A673 (cell line): Measurements from ENCODE around the gene FRMPD1. TPM values are rescaled to one million over a fixed set of nuclear protein-coding genes. Genes with fewer than 3 reads are reported as not detected.

Source experiments
- BruUV-seq: library from RNA; stranded (reverse); fragments of 400-500 nt; replicated peaks from 2 replicates; lab custom pipeline; 2021; lab: Mats Ljungman, UMichigan
- CTCF ChIA-PET: fragments of 300-600 bp; sonication (Branson Sonifier 250); formaldehyde crosslinking; loops from one replicate; lab custom pipeline; 2022; ENCODE audit warnings: antibody characterized with exemption; lab: Charles Lee
- POLR2A ChIA-PET: fragments of 300-600 bp; sonication (Branson Sonifier 250); formaldehyde crosslinking; loops from one replicate; lab custom pipeline; 2022; ENCODE audit warnings: antibody characterized with exemption; ENCODE audit not compliant: low non-redundant PET; lab: Charles Lee
- DNase-seq: peaks from one replicate; pipeline ENCODE4 v3.0.0-alpha.2; 2015; ENCODE audit warnings: low spot score
- H3K27ac ChIP-seq: fragments of 200-600 bp; sonication (generic); 2 replicates; pipeline ENCODE4 v1.5.1; 2016; ENCODE audit warnings: mixed run types, low read depth, mild to moderate bottlenecking, mixed read lengths, antibody characterized with exemption, low read length; ENCODE audit not compliant: poor library complexity, severe bottlenecking
- H3K27me3 ChIP-seq: fragments of 200-600 bp; sonication (generic); replicated peaks from 2 replicates; pipeline ENCODE4 v1.6.1; 2017; ENCODE audit warnings: mixed run types, low read depth, mild to moderate bottlenecking, mixed read lengths, antibody characterized with exemption, low read length; ENCODE audit not compliant: insufficient read depth, poor library complexity
- H3K36me3 ChIP-seq: fragments of 200-600 bp; sonication (generic); 2 replicates; pipeline ENCODE4 v1.6.1; 2016; ENCODE audit warnings: mixed run types, mild to moderate bottlenecking, mixed read lengths, antibody characterized with exemption, low read length; ENCODE audit not compliant: insufficient read depth, poor library complexity, severe bottlenecking
- H3K4me1 ChIP-seq: fragments of 200-600 bp; sonication (generic); 2 replicates; pipeline ENCODE4 v1.6.1; 2017; ENCODE audit warnings: mixed run types, mild to moderate bottlenecking, mixed read lengths, antibody characterized with exemption, low read length; ENCODE audit not compliant: insufficient read depth, poor library complexity, severe bottlenecking
- H3K4me3 ChIP-seq: fragments of 200-600 bp; sonication (generic); 2 replicates; pipeline ENCODE4 v1.5.1; 2016; ENCODE audit warnings: low read depth, mixed run types, mild to moderate bottlenecking, mixed read lengths, low read length; ENCODE audit not compliant: poor library complexity, severe bottlenecking
- H3K9me3 ChIP-seq: fragments of 200-600 bp; sonication (generic); 2 replicates; pipeline ENCODE4 v1.6.1; 2016; ENCODE audit warnings: mixed run types, low read depth, mild to moderate bottlenecking, mixed read lengths, antibody characterized with exemption, low read length; ENCODE audit not compliant: poor library complexity, severe bottlenecking
- EZH2 ChIP-seq: fragments of 200-600 bp; sonication (generic); IDR thresholded peaks from 2 replicates; pipeline ENCODE4 v1.6.1; 2017; ENCODE audit warnings: borderline replicate concordance, low read depth, mild to moderate bottlenecking, mixed read lengths, antibody characterized with exemption, low read length; ENCODE audit not compliant: poor library complexity, severe bottlenecking
- intact Hi-C: fragments of 100-400 bp; cut with micrococcal nuclease; formaldehyde crosslinking; loops from one replicate; pipeline ENCODE4 v1.10.0; 2022; ENCODE audit not compliant: unreplicated experiment
- total RNA-seq: library from RNA; stranded (reverse); gene quantifications from 2 replicates; pipeline ENCODE4 v1.2.3, GENCODE V29; 2021
- TF ChIP-seq, protein P1 (sequence below): fragments of 300-800, 200-600 bp; sonication (generic); conservative IDR thresholded peaks from 2 replicates; pipeline ENCODE4 v1.5.1; 2017; ENCODE audit warnings: low read depth, mild to moderate bottlenecking, antibody characterized with exemption, low read length, moderate library complexity, mixed read lengths

Gene FRMPD1
- total RNA-seq, 1 experiment from 2014 or later = not detected

DNA sequence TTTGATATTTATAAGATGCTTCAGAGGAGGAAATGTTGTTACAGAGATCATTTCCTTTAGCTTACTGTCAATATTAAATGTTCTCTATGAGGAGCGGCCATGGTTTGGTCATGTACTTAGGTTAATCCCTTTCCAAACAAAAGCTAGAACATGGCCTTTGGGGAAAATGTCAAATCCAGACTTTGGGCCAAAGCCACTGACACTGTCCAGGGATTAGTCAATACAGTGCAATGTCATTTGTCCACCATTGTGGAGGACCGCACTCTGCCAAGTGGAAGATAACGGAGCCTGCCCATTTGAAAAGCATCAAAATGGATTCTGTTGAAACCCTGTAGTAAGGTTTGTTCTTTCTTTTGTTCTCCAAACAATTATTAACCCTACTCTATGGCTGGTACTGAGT lies 50.1 kb downstream of the FRMPD1 start:
- intact Hi-C loops = no loop called here
- H3K27me3 ChIP-seq = peaks cover 6% of the 10 kb centered on the region
- no peak overlapping the region for H3K27ac ChIP-seq
- H3K9me3 ChIP-seq = no peaks in the 10 kb centered on the region
- H3K36me3 ChIP-seq = no peaks in the 10 kb centered on the region
- ChIA-PET CTCF (no interaction called here), POLR2A (no interaction called here)
- TF ChIP-seq EZH2 = no peak
- TF ChIP-seq, protein P1, sequence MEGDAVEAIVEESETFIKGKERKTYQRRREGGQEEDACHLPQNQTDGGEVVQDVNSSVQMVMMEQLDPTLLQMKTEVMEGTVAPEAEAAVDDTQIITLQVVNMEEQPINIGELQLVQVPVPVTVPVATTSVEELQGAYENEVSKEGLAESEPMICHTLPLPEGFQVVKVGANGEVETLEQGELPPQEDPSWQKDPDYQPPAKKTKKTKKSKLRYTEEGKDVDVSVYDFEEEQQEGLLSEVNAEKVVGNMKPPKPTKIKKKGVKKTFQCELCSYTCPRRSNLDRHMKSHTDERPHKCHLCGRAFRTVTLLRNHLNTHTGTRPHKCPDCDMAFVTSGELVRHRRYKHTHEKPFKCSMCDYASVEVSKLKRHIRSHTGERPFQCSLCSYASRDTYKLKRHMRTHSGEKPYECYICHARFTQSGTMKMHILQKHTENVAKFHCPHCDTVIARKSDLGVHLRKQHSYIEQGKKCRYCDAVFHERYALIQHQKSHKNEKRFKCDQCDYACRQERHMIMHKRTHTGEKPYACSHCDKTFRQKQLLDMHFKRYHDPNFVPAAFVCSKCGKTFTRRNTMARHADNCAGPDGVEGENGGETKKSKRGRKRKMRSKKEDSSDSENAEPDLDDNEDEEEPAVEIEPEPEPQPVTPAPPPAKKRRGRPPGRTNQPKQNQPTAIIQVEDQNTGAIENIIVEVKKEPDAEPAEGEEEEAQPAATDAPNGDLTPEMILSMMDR = no peak
- H3K4me3 ChIP-seq = no peak overlapping the region
- H3K4me1 ChIP-seq = no peaks in the 10 kb centered on the region
- DNase-seq = no peak
- BruUV-seq = no TSS peak

DNA sequence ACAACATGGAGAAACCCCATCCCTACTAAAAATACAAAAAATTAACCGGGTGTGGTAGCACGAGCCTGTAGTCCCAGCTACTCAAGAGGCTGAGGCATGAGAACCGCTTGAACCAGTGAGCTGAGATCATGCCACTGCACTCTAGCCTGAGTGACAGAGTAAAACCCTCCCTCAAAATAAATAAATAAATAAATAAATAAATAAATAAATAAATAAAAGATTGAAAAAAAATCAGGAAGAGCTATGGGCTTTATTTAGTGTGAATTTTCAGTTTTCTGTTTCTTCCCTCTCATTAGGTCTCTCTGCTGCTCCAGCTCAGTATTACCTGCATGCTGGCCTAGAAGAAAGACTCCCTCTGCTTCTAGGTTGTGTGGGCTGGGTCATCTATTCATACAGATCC lies 55.0 kb downstream of the FRMPD1 start:
- H3K9me3 ChIP-seq = no peaks in the 10 kb centered on the region
- no peak overlapping the region for H3K4me3 ChIP-seq
- POLR2A ChIA-PET = no interaction called here
- no peaks in the 10 kb centered on the region for H3K4me1 ChIP-seq
- H3K36me3 ChIP-seq = no peaks in the 10 kb centered on the region
- CTCF ChIA-PET = no interaction called here
- H3K27ac ChIP-seq = no peak overlapping the region
- DNase-seq = no peak
- no TSS peak for BruUV-seq
- TF ChIP-seq, protein P1 = no peak
- no peak for TF ChIP-seq EZH2
- peaks cover 29% of the 10 kb centered on the region for H3K27me3 ChIP-seq
- intact Hi-C loops = no loop called here

DNA sequence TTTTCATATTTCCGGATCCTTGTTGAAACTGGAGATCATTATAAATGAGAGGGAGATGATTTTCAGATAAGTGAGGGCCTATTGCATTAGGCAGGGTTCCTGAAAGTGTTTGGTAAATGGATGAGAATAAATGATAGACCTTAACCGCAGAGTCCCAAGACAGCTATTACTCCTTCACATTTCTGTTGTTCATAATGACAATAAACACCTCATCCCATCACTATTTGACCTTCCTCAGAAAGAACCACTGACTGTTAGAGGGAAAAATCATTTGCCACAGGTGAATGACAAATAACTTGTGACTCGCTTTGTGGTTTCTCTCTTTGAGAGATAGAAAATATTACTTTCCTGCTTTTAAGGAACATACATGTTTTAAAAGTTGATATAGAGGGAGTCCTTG lies 55.5 kb downstream of the FRMPD1 start:
- no TSS peak for BruUV-seq
- intact Hi-C loops = no loop called here
- ChIA-PET POLR2A (no interaction called here), CTCF (no interaction called here)
- peaks cover 29% of the 10 kb centered on the region for H3K27me3 ChIP-seq
- DNase-seq = no peak
- H3K4me1 ChIP-seq = no peaks in the 10 kb centered on the region
- no peak for TF ChIP-seq EZH2
- TF ChIP-seq, protein P1 = no peak
- H3K36me3 ChIP-seq = no peaks in the 10 kb centered on the region
- H3K4me3 ChIP-seq = no peak overlapping the region
- H3K27ac ChIP-seq = no peak overlapping the region
- H3K9me3 ChIP-seq = no peaks in the 10 kb centered on the region
